Measurements from ENCODE around the gene N4BP2L2. TPM values are rescaled to one million over a fixed set of nuclear protein-coding genes. Genes with fewer than 3 reads are reported as not detected.

The N4BP2L2 gene
- total and polyA plus RNA-seq, 9 of the 15 experiments (the other 6 are each of a cell fraction or from before 2014, with no cell fraction given): 33.9 to 76.4 (median 48.7) TPM

DNA sequence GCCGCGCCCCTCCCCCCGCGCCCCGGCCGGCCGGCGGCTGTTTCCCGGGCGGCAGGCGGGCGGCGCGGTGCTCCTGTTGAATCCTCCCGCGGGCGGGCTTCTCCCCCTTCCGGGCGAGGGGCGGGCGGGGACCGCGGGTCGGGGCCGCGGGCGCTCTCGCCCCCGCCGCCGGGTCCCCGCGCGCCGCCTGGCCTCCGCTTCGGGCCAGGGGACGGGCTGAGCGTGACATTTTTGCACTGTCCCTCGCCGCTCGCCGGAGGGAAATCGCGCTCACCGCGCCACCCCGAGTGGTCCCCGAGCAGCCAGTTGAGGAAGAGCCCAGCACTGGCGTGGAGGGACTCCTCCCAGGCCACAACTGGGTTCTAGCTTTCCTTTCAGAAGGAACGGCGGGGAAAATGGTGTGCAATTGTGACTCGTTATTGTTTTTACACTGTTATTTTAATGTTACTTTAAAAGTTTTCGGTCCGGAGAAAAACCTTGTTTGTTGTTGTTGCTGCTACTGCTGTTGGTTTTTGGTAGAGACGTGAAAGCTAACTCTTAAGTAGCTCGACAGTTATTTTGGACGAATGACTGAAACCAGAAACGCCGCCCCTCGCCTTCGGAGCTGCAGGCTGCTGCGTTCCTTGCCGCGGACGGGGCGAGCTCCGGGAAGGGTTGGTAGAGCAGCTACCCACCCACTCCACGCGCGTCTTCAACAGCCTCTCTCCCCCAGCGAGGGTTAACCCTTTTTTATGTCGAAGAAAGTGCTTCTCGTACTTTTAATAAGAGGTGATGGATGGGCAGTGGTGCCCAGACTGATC lies 48.6 kb upstream of the N4BP2L2 start (continued):
- no peak for TF ChIP-seq ZNF280A (IDR thresholded peaks at IDR 0.05; ENCODE audit: low read depth, partially characterized antibody)
- no peak for TF ChIP-seq ARHGAP35 (IDR thresholded peaks at IDR 0.05; ENCODE audit: partially characterized antibody)
- TF ChIP-seq ZFPM2 (CRISPR knock-in tag; IDR thresholded peaks at IDR 0.05): no peak
- no peak for TF ChIP-seq LARP7 (IDR thresholded peaks at IDR 0.05)
- TF ChIP-seq, protein P1, sequence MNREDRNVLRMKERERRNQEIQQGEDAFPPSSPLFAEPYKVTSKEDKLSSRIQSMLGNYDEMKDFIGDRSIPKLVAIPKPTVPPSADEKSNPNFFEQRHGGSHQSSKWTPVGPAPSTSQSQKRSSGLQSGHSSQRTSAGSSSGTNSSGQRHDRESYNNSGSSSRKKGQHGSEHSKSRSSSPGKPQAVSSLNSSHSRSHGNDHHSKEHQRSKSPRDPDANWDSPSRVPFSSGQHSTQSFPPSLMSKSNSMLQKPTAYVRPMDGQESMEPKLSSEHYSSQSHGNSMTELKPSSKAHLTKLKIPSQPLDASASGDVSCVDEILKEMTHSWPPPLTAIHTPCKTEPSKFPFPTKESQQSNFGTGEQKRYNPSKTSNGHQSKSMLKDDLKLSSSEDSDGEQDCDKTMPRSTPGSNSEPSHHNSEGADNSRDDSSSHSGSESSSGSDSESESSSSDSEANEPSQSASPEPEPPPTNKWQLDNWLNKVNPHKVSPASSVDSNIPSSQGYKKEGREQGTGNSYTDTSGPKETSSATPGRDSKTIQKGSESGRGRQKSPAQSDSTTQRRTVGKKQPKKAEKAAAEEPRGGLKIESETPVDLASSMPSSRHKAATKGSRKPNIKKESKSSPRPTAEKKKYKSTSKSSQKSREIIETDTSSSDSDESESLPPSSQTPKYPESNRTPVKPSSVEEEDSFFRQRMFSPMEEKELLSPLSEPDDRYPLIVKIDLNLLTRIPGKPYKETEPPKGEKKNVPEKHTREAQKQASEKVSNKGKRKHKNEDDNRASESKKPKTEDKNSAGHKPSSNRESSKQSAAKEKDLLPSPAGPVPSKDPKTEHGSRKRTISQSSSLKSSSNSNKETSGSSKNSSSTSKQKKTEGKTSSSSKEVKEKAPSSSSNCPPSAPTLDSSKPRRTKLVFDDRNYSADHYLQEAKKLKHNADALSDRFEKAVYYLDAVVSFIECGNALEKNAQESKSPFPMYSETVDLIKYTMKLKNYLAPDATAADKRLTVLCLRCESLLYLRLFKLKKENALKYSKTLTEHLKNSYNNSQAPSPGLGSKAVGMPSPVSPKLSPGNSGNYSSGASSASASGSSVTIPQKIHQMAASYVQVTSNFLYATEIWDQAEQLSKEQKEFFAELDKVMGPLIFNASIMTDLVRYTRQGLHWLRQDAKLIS (CRISPR knock-in tag; IDR thresholded peaks at IDR 0.05): no peak
- TF ChIP-seq PATZ1 (CRISPR knock-in tag; IDR thresholded peaks at IDR 0.05; ENCODE audit: borderline replicate concordance): no peak
- TF ChIP-seq ZNF507 (tag; conservative IDR thresholded peaks at IDR 0.05): no peak
- peak in 1 of 3 experiments; percentile 70; a peak in 2 of 6 replicates for TF ChIP-seq ZBTB11 (CRISPR knock-in tag; IDR thresholded peaks at IDR 0.05)
- TF ChIP-seq SAP30 (IDR thresholded peaks at IDR 0.05; ENCODE audit: borderline replicate concordance, insufficient read depth, low read depth, low read length, poor library complexity, severe bottlenecking): peak; percentile 73
- TF ChIP-seq MCM7 (IDR thresholded peaks at IDR 0.05): no peak
- no peak for TF ChIP-seq ZNF561 (CRISPR knock-in tag; conservative IDR thresholded peaks at IDR 0.05)
- no peak for TF ChIP-seq TRIM24 (IDR thresholded peaks at IDR 0.05)
- TF ChIP-seq KDM1A (IDR thresholded peaks at IDR 0.05): no peak
- TF ChIP-seq, protein P2, sequence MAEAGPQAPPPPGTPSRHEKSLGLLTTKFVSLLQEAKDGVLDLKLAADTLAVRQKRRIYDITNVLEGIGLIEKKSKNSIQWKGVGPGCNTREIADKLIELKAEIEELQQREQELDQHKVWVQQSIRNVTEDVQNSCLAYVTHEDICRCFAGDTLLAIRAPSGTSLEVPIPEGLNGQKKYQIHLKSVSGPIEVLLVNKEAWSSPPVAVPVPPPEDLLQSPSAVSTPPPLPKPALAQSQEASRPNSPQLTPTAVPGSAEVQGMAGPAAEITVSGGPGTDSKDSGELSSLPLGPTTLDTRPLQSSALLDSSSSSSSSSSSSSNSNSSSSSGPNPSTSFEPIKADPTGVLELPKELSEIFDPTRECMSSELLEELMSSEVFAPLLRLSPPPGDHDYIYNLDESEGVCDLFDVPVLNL (CRISPR knock-in tag; IDR thresholded peaks at IDR 0.05; ENCODE audit: low read depth): no peak
